ENCODE results near the gene SULF2. TPM values are rescaled to one million over a fixed set of nuclear protein-coding genes. Genes with fewer than 3 reads are reported as not detected.

The SULF2 gene
- total RNA-seq, 1 donor from 2014 or later, result 97.8 TPM

- TF ChIP-seq CTCF (IDR thresholded peaks at IDR 0.05; ENCODE audit: partially characterized antibody, unreplicated experiment), result no peak
- peaks cover 9% of the 10 kb centered on the region for H3K27me3 Mint-ChIP-seq (ENCODE audit: unreplicated experiment)
- peaks cover 30% of the 10 kb centered on the region for H3K4me1 Mint-ChIP-seq (ENCODE audit: low read depth, unreplicated experiment)
- H3K27ac Mint-ChIP-seq (ENCODE audit: unreplicated experiment), result peak overlapping the region; percentile 26
- no peak overlapping the region for H3K4me3 Mint-ChIP-seq (ENCODE audit: unreplicated experiment)
- H3K36me3 Mint-ChIP-seq (ENCODE audit: unreplicated experiment), result peaks cover under 1% of the 10 kb centered on the region
- peaks cover 1% of the 10 kb centered on the region for H3K9me3 Mint-ChIP-seq (ENCODE audit: unreplicated experiment)
- DNase-seq, result no peak
Observed at GRCh38 chr20:47778398-47779354, 6.6 kb downstream of the SULF2 start.

GRCh38 chr20:47777220-47777619, 8.1 kb downstream of the SULF2 start:
- Mint-ChIP-seq H3K36me3 (ENCODE audit: unreplicated experiment) (no peaks in the 10 kb centered on the region), H3K27ac (ENCODE audit: unreplicated experiment) (no peak overlapping the region), H3K4me3 (ENCODE audit: unreplicated experiment) (no peak overlapping the region), H3K4me1 (ENCODE audit: low read depth, unreplicated experiment) (peaks cover 20% of the 10 kb centered on the region), H3K27me3 (ENCODE audit: unreplicated experiment) (peaks cover 10% of the 10 kb centered on the region), H3K9me3 (ENCODE audit: unreplicated experiment) (no peaks in the 10 kb centered on the region)
- DNase-seq, result no peak
- TF ChIP-seq CTCF (IDR thresholded peaks at IDR 0.05; ENCODE audit: partially characterized antibody, unreplicated experiment), result no peak

GRCh38 chr20:47776639-47777038, 8.6 kb downstream of the SULF2 start:
- DNase-seq, result no peak
- peaks cover 17% of the 10 kb centered on the region for H3K4me1 Mint-ChIP-seq (ENCODE audit: low read depth, unreplicated experiment)
- H3K36me3 Mint-ChIP-seq (ENCODE audit: unreplicated experiment), result no peaks in the 10 kb centered on the region
- TF ChIP-seq CTCF (IDR thresholded peaks at IDR 0.05; ENCODE audit: partially characterized antibody, unreplicated experiment), result no peak
- no peak overlapping the region for H3K4me3 Mint-ChIP-seq (ENCODE audit: unreplicated experiment)
- peaks cover 10% of the 10 kb centered on the region for H3K27me3 Mint-ChIP-seq (ENCODE audit: unreplicated experiment)
- H3K27ac Mint-ChIP-seq (ENCODE audit: unreplicated experiment), result no peak overlapping the region
- no peaks in the 10 kb centered on the region for H3K9me3 Mint-ChIP-seq (ENCODE audit: unreplicated experiment)

GRCh38 chr20:47775841-47776240, 9.4 kb downstream of the SULF2 start:
- Mint-ChIP-seq H3K4me1 (ENCODE audit: low read depth, unreplicated experiment) (peaks cover 15% of the 10 kb centered on the region), H3K4me3 (ENCODE audit: unreplicated experiment) (no peak overlapping the region), H3K9me3 (ENCODE audit: unreplicated experiment) (no peaks in the 10 kb centered on the region), H3K27me3 (ENCODE audit: unreplicated experiment) (peaks cover 10% of the 10 kb centered on the region), H3K36me3 (ENCODE audit: unreplicated experiment) (no peaks in the 10 kb centered on the region), H3K27ac (ENCODE audit: unreplicated experiment) (no peak overlapping the region)
- DNase-seq, result no peak
- TF ChIP-seq CTCF (IDR thresholded peaks at IDR 0.05; ENCODE audit: partially characterized antibody, unreplicated experiment), result no peak

- Mint-ChIP-seq H3K27me3 (ENCODE audit: unreplicated experiment) (peaks cover 12% of the 10 kb centered on the region), H3K4me1 (ENCODE audit: low read depth, unreplicated experiment) (peaks cover 13% of the 10 kb centered on the region), H3K36me3 (ENCODE audit: unreplicated experiment) (peaks cover 5% of the 10 kb centered on the region), H3K4me3 (ENCODE audit: unreplicated experiment) (no peak overlapping the region), H3K27ac (ENCODE audit: unreplicated experiment) (no peak overlapping the region), H3K9me3 (ENCODE audit: unreplicated experiment) (no peaks in the 10 kb centered on the region)
- DNase-seq, result no peak
- no peak for TF ChIP-seq CTCF (IDR thresholded peaks at IDR 0.05; ENCODE audit: partially characterized antibody, unreplicated experiment)
Observed at GRCh38 chr20:47775039-47775438, 10.2 kb downstream of the SULF2 start.
